ENCODE measurements around the gene RBM47. TPM values are rescaled to one million over a fixed set of nuclear protein-coding genes. Genes with fewer than 3 reads are reported as not detected.

Gene RBM47
- total and polyA plus RNA-seq, 2 experiments from 2014 or later: 35.6 to 139 TPM

GRCh38 chr4:40649321-40649720 lies 19.7 kb upstream of the RBM47 start:
- no peaks in the 10 kb centered on the region for H3K36me3 ChIP-seq (ENCODE audit: insufficient read depth)
- no peak for TF ChIP-seq CTCF (conservative IDR thresholded peaks at IDR 0.05; ENCODE audit: low read depth in 2 of 2)
- TF ChIP-seq NANOG (IDR thresholded peaks at IDR 0.05; ENCODE audit: borderline replicate concordance): no peak
- no peak for TF ChIP-seq ZNF114 (CRISPR knock-in tag; IDR thresholded peaks at IDR 0.05)
- TF ChIP-seq EZH2 (IDR thresholded peaks at IDR 0.05; ENCODE audit: low read depth, unreplicated experiment): no peak
- TF ChIP-seq CREB1 (CRISPR knock-in tag; IDR thresholded peaks at IDR 0.05; ENCODE audit: low read depth): no peak
- no peak for TF ChIP-seq ETS1 (IDR thresholded peaks at IDR 0.05)
- TF ChIP-seq POLR2AphosphoS5 (IDR thresholded peaks at IDR 0.05; ENCODE audit: low read depth): no peak
- no peak for TF ChIP-seq STAT1 (IDR thresholded peaks at IDR 0.05; ENCODE audit: unreplicated experiment)
- TF ChIP-seq EZH2phosphoT487 (IDR thresholded peaks at IDR 0.05; ENCODE audit: unreplicated experiment): no peak
- TF ChIP-seq JUNB (IDR thresholded peaks at IDR 0.05; ENCODE audit: unreplicated experiment): no peak
- no peak overlapping the region for H3K27ac ChIP-seq (ENCODE audit: low read depth)
- Mint-ChIP-seq H3K36me3 (ENCODE audit: low read depth) (no peaks in the 10 kb centered on the region), H3K9me3 (no peaks in the 10 kb centered on the region; the same call in 2 of the 3 replicates), H3K4me1 (peaks cover 22% of the 10 kb centered on the region), H3K4me3 (no peak overlapping the region), H3K27me3 (ENCODE audit: insufficient read depth, low read depth, poor library complexity) (peaks cover 5% of the 10 kb centered on the region), H3K27ac (no peak overlapping the region)
- H3K9me2 ChIP-seq (ENCODE audit: insufficient read depth): no peaks in the 10 kb centered on the region
- H3K4me1 ChIP-seq (ENCODE audit: insufficient read depth): peaks cover 33% of the 10 kb centered on the region
- peak overlapping the region; percentile 53 for H2AFZ ChIP-seq
- ATAC-seq: no peak
- no peaks in the 10 kb centered on the region for H3K27me3 ChIP-seq (ENCODE audit: insufficient read depth)
- no peaks in the 10 kb centered on the region for H3K79me2 ChIP-seq (replicated peaks; ENCODE audit: insufficient read depth)
- H4K20me1 ChIP-seq (replicated peaks; ENCODE audit: insufficient read depth): no peaks in the 10 kb centered on the region
- H3K4me2 ChIP-seq: 0 out of 2 replicates have a peak overlapping the region, but pooled peaks have one; percentile 23
- H3K4me3 ChIP-seq: no peak overlapping the region
- H3F3A ChIP-seq (replicated peaks; ENCODE audit: low read depth): 0 out of 2 replicates have a peak, but pooled peaks cover 3% of the 10 kb centered on the region
- DNase-seq (ENCODE audit: low spot score): no peak

- Histone ChIP-seq H3K4me3 (no peak overlapping the region), H3K4me2 (peak overlapping the region; percentile 23), H3K36me3 (ENCODE audit: insufficient read depth) (no peaks in the 10 kb centered on the region), H3K27me3 (ENCODE audit: insufficient read depth) (no peaks in the 10 kb centered on the region), H2AFZ (peak overlapping the region; percentile 53), H3F3A (replicated peaks; ENCODE audit: low read depth) (0 out of 2 replicates have a peak, but pooled peaks cover 3% of the 10 kb centered on the region), H4K20me1 (replicated peaks; ENCODE audit: insufficient read depth) (no peaks in the 10 kb centered on the region), H3K79me2 (replicated peaks; ENCODE audit: insufficient read depth) (no peaks in the 10 kb centered on the region), H3K27ac (ENCODE audit: low read depth) (no peak overlapping the region), H3K4me1 (ENCODE audit: insufficient read depth) (peaks cover 33% of the 10 kb centered on the region), H3K9me2 (ENCODE audit: insufficient read depth) (no peaks in the 10 kb centered on the region)
- Mint-ChIP-seq H3K27me3 (ENCODE audit: insufficient read depth, low read depth, poor library complexity) (peaks cover 5% of the 10 kb centered on the region), H3K27ac (peak overlapping the region; percentile 80; the same call in 1 of the 2 replicates), H3K4me1 (peaks cover 22% of the 10 kb centered on the region), H3K36me3 (ENCODE audit: low read depth) (no peaks in the 10 kb centered on the region), H3K9me3 (no peaks in the 10 kb centered on the region; the same call in 2 of the 3 replicates), H3K4me3 (no peak overlapping the region)
- DNase-seq (ENCODE audit: low spot score): peak; percentile 12
- ATAC-seq: peak; percentile 62
- TF ChIP-seq NANOG (IDR thresholded peaks at IDR 0.05; ENCODE audit: borderline replicate concordance): no peak
- TF ChIP-seq ZNF331 (CRISPR knock-in tag; IDR thresholded peaks at IDR 0.05; ENCODE audit: low read depth): no peak
- no peak for TF ChIP-seq CREB1 (CRISPR knock-in tag; IDR thresholded peaks at IDR 0.05; ENCODE audit: low read depth)
- TF ChIP-seq ETS1 (IDR thresholded peaks at IDR 0.05): no peak
- no peak for TF ChIP-seq EZH2 (IDR thresholded peaks at IDR 0.05; ENCODE audit: low read depth, unreplicated experiment)
- no peak for TF ChIP-seq ZNF114 (CRISPR knock-in tag; IDR thresholded peaks at IDR 0.05)
These were observed 19.1 kb upstream of the RBM47 start for GRCh38 chr4:40648742-40649281.

All from GM23338 (cell line).